Ovary (tissue), 9 donors: Measurements from ENCODE around the gene TTC22. TPM values are rescaled to one million over a fixed set of nuclear protein-coding genes. Genes with fewer than 3 reads are reported as not detected.

Experiments
- polyA plus RNA-seq, 2 donors: library from polyadenylated mRNA; stranded (reverse); fragments of 200-250 nt in 1 of 2; fragments of 350-450 nt in 1 of 2; fragmentation: Illumina TruSeq in 1 of 2; extraction: RNeasy Lipid Tissue Mini Kit (QIAGEN cat#74804) in 1 of 2; gene quantifications; one replicate each; pipeline ENCODE4 v1.2.3, GENCODE V29; 2013 to 2014
- total RNA-seq, 7 donors: library from RNA; depleted of rRNA in 2 of 7; stranded (reverse); fragments of >200 nt in 2 of 7; fragmentation: NEBNext Ultra II Directional in 3 of 7; extraction: Animal tissue kit (Norgen Biotek cat#: 25700) in 3 of 7; gene quantifications; one replicate each; pipeline versions ENCODE4 v1.1.0 to v1.2.4, GENCODE V29; 2016 to 2023
- donor health status: DM: no; HTN: no; CAD: no; lungs with moderate emphysema.
- donor health status: DM: no; HTN: no; CAD: no.
- donor health status: Bipolar disorder and iron deficiency.
- donor health status: DM: yes; HTN: yes; CAD: no.
- donor health status: DM: no; HTN: no; CAD: no.
- donor health status: DM: yes; HTN: yes; CAD: no.

Gene TTC22
- total and polyA plus RNA-seq, 9 donors, result 0.13 to 9.1 (median 0.83) TPM

Other genes starting within 250 kb of the TTC22 start
- not detected for gene FAM151A, start 177.8 kb downstream of the TTC22 start, total RNA-seq
- gene FAM151A, start 177.8 kb downstream of the TTC22 start, polyA plus RNA-seq, result under 1 TPM in 1 of 2 donors, not detected in 1; 0.06 TPM
- gene MROH7, start 159.5 kb downstream of the TTC22 start, total RNA-seq, result 10 to 100 TPM in 3 of 7 donors, 1 to 10 TPM in 4; 4.6 to 20.9 (median 9.7) TPM
- gene MROH7, start 159.5 kb downstream of the TTC22 start, polyA plus RNA-seq, result 1 to 10 TPM; 3.1 to 3.4 TPM
- gene TTC4, start 85.5 kb downstream of the TTC22 start, total RNA-seq, result 10 to 100 TPM; 15.4 to 26.2 (median 19.9) TPM
- gene TTC4, start 85.5 kb downstream of the TTC22 start, polyA plus RNA-seq, result 10 to 100 TPM; 12.6 to 29.9 TPM
- 1 to 10 TPM; 3.2 to 9.6 (median 7.0) TPM for gene PARS2, start 36.8 kb downstream of the TTC22 start, total RNA-seq
- gene PARS2, start 36.8 kb downstream of the TTC22 start, polyA plus RNA-seq, result 1 to 10 TPM; 4.3 to 6.4 TPM
- gene DHCR24, start 85.9 kb upstream of the TTC22 start, total RNA-seq, result 100 to 1,000 TPM in 2 of 7 donors, 10 to 100 TPM in 5; 10.5 to 220 (median 74.6) TPM
- 1,000 to 10,000 TPM in 1 of 2 donors, 10 to 100 TPM in 1; 24.9 to 1,394 TPM for gene DHCR24, start 85.9 kb upstream of the TTC22 start, polyA plus RNA-seq
- gene TMEM61, start 179.3 kb upstream of the TTC22 start, total RNA-seq, result 1 to 10 TPM in 2 of 7 donors, under 1 TPM in 3, not detected in 2; 0.22 to 2.9 (median 0.60) TPM
- under 1 TPM in 1 of 2 donors, not detected in 1; 0.63 TPM for gene TMEM61, start 179.3 kb upstream of the TTC22 start, polyA plus RNA-seq
- under 1 TPM in 2 of 7 donors, not detected in 5; 0.10 to 0.46 TPM for gene BSND, start 197.6 kb upstream of the TTC22 start, total RNA-seq
- under 1 TPM in 1 of 2 donors, not detected in 1; 0.10 TPM for gene BSND, start 197.6 kb upstream of the TTC22 start, polyA plus RNA-seq
- under 1 TPM in 3 of 7 donors, not detected in 4; 0.12 to 0.52 (median 0.48) TPM for gene PCSK9, start 238.2 kb upstream of the TTC22 start, total RNA-seq
- gene PCSK9, start 238.2 kb upstream of the TTC22 start, polyA plus RNA-seq, result under 1 TPM in 1 of 2 donors, not detected in 1; 0.01 TPM